Activated CD8-positive, alpha-beta memory T cell treated with anti-CD3 and anti-CD28 coated beads, Interleukin-2, amount 50 U/mL, for 4 hours (primary cell): ENCODE data around the gene PLXNA2.

Source experiments
- DNase-seq: peaks from one replicate; pipeline ENCODE4 v3.0.0-alpha.2; 2020

PLXNA2 gene

GRCh38 chr1:208265525-208265924 is 21.3 kb upstream of the PLXNA2 start:
- no peak for DNase-seq

GRCh38 chr1:208265122-208265469 is 20.9 kb upstream of the PLXNA2 start:
- DNase-seq, result no peak

- no peak for DNase-seq
Observed at GRCh38 chr1:208264469-208265121, 20.4 kb upstream of the PLXNA2 start.

GRCh38 chr1:208261874-208262273 is 17.7 kb upstream of the PLXNA2 start:
- DNase-seq, result no peak

- DNase-seq, result no peak
Observed at GRCh38 chr1:208258277-208258676, 14.1 kb upstream of the PLXNA2 start.

GRCh38 chr1:208257351-208257750 is 13.2 kb upstream of the PLXNA2 start:
- DNase-seq, result no peak

GRCh38 chr1:208256556-208256955 is 12.4 kb upstream of the PLXNA2 start:
- no peak for DNase-seq

GRCh38 chr1:208256091-208256490 is 11.9 kb upstream of the PLXNA2 start:
- no peak for DNase-seq

- DNase-seq, result no peak
Observed at GRCh38 chr1:208254862-208255261, 10.7 kb upstream of the PLXNA2 start.

GRCh38 chr1:208254376-208254775 is 10.2 kb upstream of the PLXNA2 start:
- DNase-seq, result no peak

GRCh38 chr1:208252836-208253576 is 8.8 kb upstream of the PLXNA2 start:
- no peak for DNase-seq

GRCh38 chr1:208251911-208252835 is 8.0 kb upstream of the PLXNA2 start:
- no peak for DNase-seq

GRCh38 chr1:208251015-208251414 is 6.8 kb upstream of the PLXNA2 start:
- DNase-seq, result no peak

GRCh38 chr1:208250613-208251012 is 6.4 kb upstream of the PLXNA2 start:
- DNase-seq, result no peak

- no peak for DNase-seq
Observed at GRCh38 chr1:208248991-208249696, 5.0 kb upstream of the PLXNA2 start.

GRCh38 chr1:208248307-208248801 is 4.2 kb upstream of the PLXNA2 start:
- no peak for DNase-seq

GRCh38 chr1:208247696-208248095 is 3.5 kb upstream of the PLXNA2 start:
- no peak for DNase-seq

GRCh38 chr1:208245185-208245705 is 1.1 kb upstream of the PLXNA2 start:
- peak; percentile 81 for DNase-seq

- DNase-seq, result peak; percentile 31
Observed at GRCh38 chr1:208243527-208243966, 637 bp downstream of the PLXNA2 start.

- no peak for DNase-seq
Observed at GRCh38 chr1:208242941-208243526, 1.1 kb downstream of the PLXNA2 start.

GRCh38 chr1:208242146-208242545 is 2.0 kb downstream of the PLXNA2 start:
- DNase-seq, result no peak

- no peak for DNase-seq
Observed at GRCh38 chr1:208241512-208241911, 2.7 kb downstream of the PLXNA2 start.
